Right atrium auricular region (tissue), 2 donors: ENCODE measurements around the gene CMSS1. TPM values are rescaled to one million over a fixed set of nuclear protein-coding genes. Genes with fewer than 3 reads are reported as not detected.

Experiments
- DNase-seq: peaks from one replicate; pipeline ENCODE4 v3.0.0-alpha.2; 2019; ENCODE audit warnings: low spot score
- H3K27ac ChIP-seq, 2 donors: fragments of 200-600 bp; sonication (generic); 1 replicate in 1 of 2; 2 replicates in 1 of 2; pipeline ENCODE4 v1.5.1; 2016 to 2019
- H3K27me3 ChIP-seq, 2 donors: fragments of 200-600 bp; sonication (generic); one replicate each; pipeline versions ENCODE4 v1.5.1 to v1.6.0; 2017 to 2019
- H3K36me3 ChIP-seq: fragments of 200-600 bp; sonication (generic); one replicate; pipeline ENCODE4 v1.5.1; 2016
- H3K4me1 ChIP-seq, 2 donors: fragments of 200-600 bp; sonication (generic); one replicate each; pipeline versions ENCODE4 v1.5.1 to v1.6.0; 2017 to 2019
- H3K4me3 ChIP-seq, 2 donors: fragments of 200-600 bp; sonication (generic); 1 replicate in 1 of 2; 2 replicates in 1 of 2; pipeline ENCODE4 v1.5.1; 2017 to 2019; ENCODE audit warnings: mild to moderate bottlenecking in 1 of 2, moderate library complexity in 1 of 2
- H3K9me3 ChIP-seq, 2 donors: fragments of 200-600 bp; sonication (generic); one replicate each; pipeline ENCODE4 v1.5.1; 2019
- total RNA-seq, 2 donors: library from RNA; depleted of rRNA; stranded (reverse); fragments of >200 nt; gene quantifications; one replicate each; pipeline ENCODE4 v1.1.0, GENCODE V29; 2016
- TF ChIP-seq, protein P1 (sequence below), 2 donors: fragments of 200-600 bp; sonication (generic); IDR thresholded peaks; one replicate each; pipeline ENCODE4 v1.5.1; 2019; ENCODE audit warnings: antibody characterized with exemption in 2 of 2

Gene CMSS1
- total RNA-seq, 2 donors from 2014 or later, result 5.7 to 17.7 TPM

DNA sequence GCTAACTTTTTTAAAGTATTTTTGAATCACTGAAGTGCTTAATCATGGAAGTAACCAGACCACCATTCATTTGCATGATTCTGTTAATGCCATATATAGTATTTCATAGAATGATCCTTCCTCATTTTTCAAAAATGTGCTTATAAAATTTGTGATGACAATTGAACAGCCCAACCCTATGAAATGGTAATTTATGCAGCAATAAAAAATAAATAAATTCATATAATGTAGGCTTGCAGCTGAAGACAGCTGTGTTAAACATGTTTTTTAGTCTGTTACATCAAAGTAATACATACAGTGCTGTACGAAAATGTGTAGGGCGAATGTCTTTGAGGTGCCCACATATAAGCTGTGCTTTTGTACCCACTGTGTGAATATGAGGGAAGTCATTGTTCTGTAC, 165.0 kb downstream of the CMSS1 start:
- no peak for DNase-seq
- Histone ChIP-seq H3K4me1 (no peaks in the 10 kb centered on the region), H3K27me3 (no peaks in the 10 kb centered on the region), H3K36me3 (no peaks in the 10 kb centered on the region), H3K4me3 (no peak overlapping the region), H3K9me3 (no peaks in the 10 kb centered on the region), H3K27ac (no peak overlapping the region)
- TF ChIP-seq, protein P1, sequence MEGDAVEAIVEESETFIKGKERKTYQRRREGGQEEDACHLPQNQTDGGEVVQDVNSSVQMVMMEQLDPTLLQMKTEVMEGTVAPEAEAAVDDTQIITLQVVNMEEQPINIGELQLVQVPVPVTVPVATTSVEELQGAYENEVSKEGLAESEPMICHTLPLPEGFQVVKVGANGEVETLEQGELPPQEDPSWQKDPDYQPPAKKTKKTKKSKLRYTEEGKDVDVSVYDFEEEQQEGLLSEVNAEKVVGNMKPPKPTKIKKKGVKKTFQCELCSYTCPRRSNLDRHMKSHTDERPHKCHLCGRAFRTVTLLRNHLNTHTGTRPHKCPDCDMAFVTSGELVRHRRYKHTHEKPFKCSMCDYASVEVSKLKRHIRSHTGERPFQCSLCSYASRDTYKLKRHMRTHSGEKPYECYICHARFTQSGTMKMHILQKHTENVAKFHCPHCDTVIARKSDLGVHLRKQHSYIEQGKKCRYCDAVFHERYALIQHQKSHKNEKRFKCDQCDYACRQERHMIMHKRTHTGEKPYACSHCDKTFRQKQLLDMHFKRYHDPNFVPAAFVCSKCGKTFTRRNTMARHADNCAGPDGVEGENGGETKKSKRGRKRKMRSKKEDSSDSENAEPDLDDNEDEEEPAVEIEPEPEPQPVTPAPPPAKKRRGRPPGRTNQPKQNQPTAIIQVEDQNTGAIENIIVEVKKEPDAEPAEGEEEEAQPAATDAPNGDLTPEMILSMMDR (IDR thresholded peaks at IDR 0.05), result no peak

DNA sequence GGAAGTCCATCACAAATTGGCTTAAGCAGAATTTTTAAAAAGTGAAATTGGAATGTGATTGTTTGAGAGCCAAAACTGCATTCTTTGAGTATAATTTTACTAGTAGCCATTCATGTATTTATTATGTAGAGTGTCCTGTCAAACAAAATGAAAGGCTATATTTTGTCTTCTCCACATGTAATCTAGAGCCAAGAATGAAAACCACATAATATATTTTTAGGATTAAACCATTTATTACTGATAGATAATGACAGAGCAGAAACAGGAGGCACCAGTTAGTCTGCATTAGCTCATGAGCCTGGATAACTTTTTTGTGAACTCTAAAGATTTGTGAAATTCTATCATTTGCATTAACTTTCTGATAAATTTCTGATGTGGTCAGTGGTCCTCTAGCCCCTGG, 166.5 kb downstream of the CMSS1 start:
- Histone ChIP-seq H3K4me1 (no peaks in the 10 kb centered on the region), H3K27ac (no peak overlapping the region), H3K27me3 (no peaks in the 10 kb centered on the region), H3K9me3 (no peaks in the 10 kb centered on the region), H3K36me3 (no peaks in the 10 kb centered on the region), H3K4me3 (no peak overlapping the region)
- no peak for DNase-seq
- TF ChIP-seq, protein P1 (IDR thresholded peaks at IDR 0.05), result no peak

DNA sequence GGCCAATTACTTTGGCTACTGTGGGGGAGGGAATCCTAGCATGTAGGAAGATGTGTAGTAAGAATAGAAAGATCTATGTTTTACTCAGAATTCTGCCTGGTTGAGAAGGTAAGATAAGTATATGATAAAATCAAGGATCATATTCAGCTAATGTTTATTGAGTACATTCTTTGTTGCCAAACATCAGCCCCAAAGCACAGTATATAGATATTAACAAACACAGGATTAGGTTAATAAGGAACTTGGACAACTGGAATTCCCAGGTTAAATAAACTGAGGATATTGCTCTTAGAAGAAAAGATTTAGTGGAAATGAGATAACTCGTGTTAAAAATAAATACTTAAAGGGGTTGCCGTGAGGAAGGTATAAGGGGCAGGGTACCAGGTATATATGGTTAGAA, 167.0 kb downstream of the CMSS1 start:
- Histone ChIP-seq H3K27ac (no peak overlapping the region), H3K36me3 (no peaks in the 10 kb centered on the region), H3K27me3 (no peaks in the 10 kb centered on the region), H3K4me3 (no peak overlapping the region), H3K9me3 (no peaks in the 10 kb centered on the region), H3K4me1 (no peaks in the 10 kb centered on the region)
- no peak for DNase-seq
- TF ChIP-seq, protein P1 (IDR thresholded peaks at IDR 0.05), result no peak

DNA sequence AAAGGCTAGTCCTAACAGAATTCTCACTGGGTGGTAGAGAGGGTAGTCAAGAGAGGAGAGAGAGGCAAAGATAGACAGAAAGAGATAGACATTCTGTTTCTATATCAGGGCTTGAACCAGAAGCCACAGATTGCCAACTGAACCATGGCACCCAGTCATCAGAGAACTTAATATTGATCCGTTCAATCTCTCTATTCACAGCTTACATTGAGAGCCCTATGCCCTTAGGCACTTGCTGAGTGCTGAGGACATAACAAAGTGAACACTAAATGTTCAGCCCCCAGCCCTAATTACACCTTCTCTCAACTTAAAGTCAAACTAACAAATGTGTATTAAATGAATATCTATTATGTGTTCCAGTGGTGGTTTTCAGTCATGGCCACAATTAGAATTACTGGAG, 172.5 kb downstream of the CMSS1 start:
- no peak overlapping the region for H3K4me3 ChIP-seq
- TF ChIP-seq, protein P1 (IDR thresholded peaks at IDR 0.05), result no peak
- no peaks in the 10 kb centered on the region for H3K27me3 ChIP-seq
- no peaks in the 10 kb centered on the region for H3K36me3 ChIP-seq
- no peaks in the 10 kb centered on the region for H3K9me3 ChIP-seq
- H3K27ac ChIP-seq, result no peak overlapping the region
- no peaks in the 10 kb centered on the region for H3K4me1 ChIP-seq
- no peak for DNase-seq

DNA sequence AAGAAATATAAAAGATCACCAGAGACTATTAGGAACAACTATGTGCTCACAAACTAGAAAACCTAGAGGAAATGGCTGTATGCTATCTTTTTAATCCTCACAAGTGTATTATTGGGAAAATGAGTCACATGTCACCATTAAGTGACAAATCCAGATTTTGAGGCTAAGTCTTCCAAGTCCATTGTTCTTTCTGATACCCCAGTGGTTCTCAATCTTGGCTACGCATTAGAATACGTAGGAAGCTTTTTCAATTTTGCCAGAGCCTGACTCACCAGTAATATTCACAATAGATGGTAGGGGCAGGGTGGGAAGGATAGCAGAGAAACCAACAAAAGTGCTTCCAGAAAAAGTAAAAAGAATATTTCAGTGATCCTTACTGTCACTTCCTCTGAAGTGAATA, 179.6 kb downstream of the CMSS1 start:
- Histone ChIP-seq H3K27me3 (no peaks in the 10 kb centered on the region), H3K27ac (no peak overlapping the region), H3K4me3 (no peak overlapping the region), H3K36me3 (no peaks in the 10 kb centered on the region), H3K9me3 (no peaks in the 10 kb centered on the region), H3K4me1 (peaks cover 0 to under 1% of the 10 kb centered on the region in 2 donors)
- DNase-seq, result no peak
- TF ChIP-seq, protein P1 (IDR thresholded peaks at IDR 0.05), result no peak

DNA sequence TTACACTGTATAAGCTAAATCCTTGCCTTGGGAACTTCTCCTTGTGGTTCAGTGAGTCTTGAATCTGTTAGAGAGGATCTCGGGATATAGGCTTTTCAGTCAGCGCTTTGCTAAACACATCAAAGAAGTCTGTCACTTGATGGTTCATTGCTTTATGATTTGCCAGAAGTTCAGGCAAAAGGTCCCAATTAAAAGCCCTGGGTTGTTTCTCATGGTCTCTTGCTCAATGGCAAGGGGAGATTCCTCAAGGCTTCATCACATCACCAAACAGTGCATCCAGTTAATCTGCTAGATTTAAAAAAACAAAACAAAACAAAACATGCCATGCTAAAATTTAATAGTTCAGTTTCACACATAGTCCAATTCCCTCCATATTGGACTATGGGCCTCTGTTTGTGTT, 181.9 kb downstream of the CMSS1 start:
- Histone ChIP-seq H3K9me3 (no peaks in the 10 kb centered on the region), H3K27me3 (no peaks in the 10 kb centered on the region), H3K4me1 (peaks cover 0 to 14% of the 10 kb centered on the region in 2 donors), H3K36me3 (no peaks in the 10 kb centered on the region), H3K27ac (no peak overlapping the region), H3K4me3 (no peak overlapping the region)
- TF ChIP-seq, protein P1 (IDR thresholded peaks at IDR 0.05), result no peak
- DNase-seq, result no peak
